Mesodermal cell (in vitro differentiated cells): ENCODE measurements around the gene PHF20.

Experiments
- H3K27ac ChIP-seq: 2 replicates; pipeline ENCODE4 v1.7.0; 2013; ENCODE audit warnings: mild to moderate bottlenecking, low read depth, low read length, moderate library complexity; ENCODE audit not compliant: severe bottlenecking
- H3K36me3 ChIP-seq: 2 replicates; pipeline ENCODE4 v1.7.1; 2013; ENCODE audit warnings: mild to moderate bottlenecking, low read length, moderate library complexity; ENCODE audit not compliant: control insufficient read depth, insufficient read depth
- H3K4me1 ChIP-seq: one replicate; pipeline ENCODE4 v1.7.1; 2013; ENCODE audit warnings: mild to moderate bottlenecking, low read length; ENCODE audit not compliant: insufficient read depth, control insufficient read depth, poor library complexity, severe bottlenecking
- H3K4me3 ChIP-seq: 2 replicates; pipeline ENCODE4 v1.7.0; 2013; ENCODE audit warnings: low read length, control low read depth, mild to moderate bottlenecking; ENCODE audit not compliant: insufficient read depth, poor library complexity, severe bottlenecking; ENCODE audit errors: extremely low read depth
- H3K9me3 ChIP-seq: 2 replicates; pipeline ENCODE4 v1.7.1; 2013; ENCODE audit warnings: mild to moderate bottlenecking, low read length, moderate library complexity; ENCODE audit not compliant: control insufficient read depth
- WGBS, 2 experiments: methylation state at CpG; one replicate each; pipeline ENCODE4 v1.1.5; 2013; ENCODE audit warnings: missing lambda C conversion rate in 2 of 2; ENCODE audit not compliant: insufficient coverage in 2 of 2; 5-methylcytosine and 5-hydroxymethylcytosine counted together

The PHF20 gene

DNA sequence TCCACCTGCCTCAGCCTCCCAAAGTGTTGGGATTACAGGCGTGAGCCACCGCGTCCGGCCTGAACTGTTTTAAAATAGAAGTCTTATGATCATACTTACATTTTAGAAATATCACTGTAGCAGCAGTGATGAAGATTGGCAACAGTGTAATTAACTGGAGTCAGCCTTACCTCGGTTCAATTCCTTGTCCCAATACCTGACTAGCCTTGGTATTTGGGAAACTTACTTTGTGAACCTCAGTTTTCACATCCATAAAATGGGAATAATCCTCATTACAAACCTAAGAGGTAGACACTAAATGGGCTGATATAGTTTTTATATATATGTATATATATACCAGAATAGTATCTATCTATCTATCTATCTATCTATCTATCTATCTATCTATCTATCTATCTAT is 19.3 kb downstream of the PHF20 start:
- H3K9me3 ChIP-seq, result no peaks in the 10 kb centered on the region
- H3K27ac ChIP-seq, result no peak overlapping the region
- no peaks in the 10 kb centered on the region for H3K4me1 ChIP-seq
- peaks cover 25% of the 10 kb centered on the region for H3K36me3 ChIP-seq
- H3K4me3 ChIP-seq, result no peak overlapping the region
- WGBS, 2 experiments, result 100% methylated on average over 1 of the region's 5 CpGs; no CpG with 5 or more reads in 1 of the 2 experiments

DNA sequence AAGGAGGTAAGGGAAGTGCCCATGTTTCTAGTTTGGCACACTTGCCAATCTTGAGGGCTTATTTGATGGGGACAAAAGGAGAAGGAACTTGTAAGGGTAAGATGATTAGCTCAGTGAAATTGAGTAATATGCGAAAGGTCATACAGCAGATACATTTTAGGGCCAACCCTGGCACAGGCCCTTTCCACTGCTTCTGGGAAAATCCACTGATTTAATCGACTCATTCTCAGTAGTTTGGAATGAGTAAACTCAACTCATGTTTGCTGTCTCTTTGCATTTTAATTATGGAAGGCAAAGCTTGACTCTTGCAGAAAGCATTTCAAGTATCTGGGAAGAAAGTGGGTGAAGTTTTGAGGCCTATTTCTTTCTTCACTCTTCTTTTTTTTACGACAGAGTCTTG is 20.0 kb downstream of the PHF20 start:
- H3K27ac ChIP-seq, result no peak overlapping the region
- WGBS, 2 experiments, result 92 to 100% methylated on average over 2 to 3 of the region's 3 CpGs
- no peaks in the 10 kb centered on the region for H3K9me3 ChIP-seq
- peaks cover 18% of the 10 kb centered on the region for H3K36me3 ChIP-seq
- H3K4me3 ChIP-seq, result no peak overlapping the region
- no peaks in the 10 kb centered on the region for H3K4me1 ChIP-seq

DNA sequence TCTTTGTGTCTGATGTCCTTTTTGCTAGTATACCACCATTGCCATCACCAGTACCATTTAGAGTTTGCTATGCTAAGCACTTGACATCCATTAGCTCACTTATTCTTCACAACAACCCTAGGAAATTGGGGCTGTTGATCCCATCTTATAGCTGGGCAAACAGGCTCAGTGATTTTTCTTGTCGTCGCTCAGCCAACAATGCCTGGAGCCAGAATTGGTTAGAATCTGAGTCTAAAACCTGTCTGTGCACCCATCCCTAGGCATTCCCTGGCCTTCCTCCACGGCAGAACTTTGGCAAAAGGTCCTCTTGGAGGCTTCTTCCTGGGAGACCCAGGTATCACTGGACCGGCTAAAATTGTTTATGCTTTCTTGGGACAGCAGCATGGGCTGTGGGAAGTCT is 20.9 kb downstream of the PHF20 start:
- H3K9me3 ChIP-seq, result no peaks in the 10 kb centered on the region
- peaks cover 20% of the 10 kb centered on the region for H3K36me3 ChIP-seq
- WGBS, 2 experiments, result 92 to 98% methylated on average over 4 of the region's 4 CpGs
- H3K4me3 ChIP-seq, result no peak overlapping the region
- no peak overlapping the region for H3K27ac ChIP-seq
- H3K4me1 ChIP-seq, result no peaks in the 10 kb centered on the region

DNA sequence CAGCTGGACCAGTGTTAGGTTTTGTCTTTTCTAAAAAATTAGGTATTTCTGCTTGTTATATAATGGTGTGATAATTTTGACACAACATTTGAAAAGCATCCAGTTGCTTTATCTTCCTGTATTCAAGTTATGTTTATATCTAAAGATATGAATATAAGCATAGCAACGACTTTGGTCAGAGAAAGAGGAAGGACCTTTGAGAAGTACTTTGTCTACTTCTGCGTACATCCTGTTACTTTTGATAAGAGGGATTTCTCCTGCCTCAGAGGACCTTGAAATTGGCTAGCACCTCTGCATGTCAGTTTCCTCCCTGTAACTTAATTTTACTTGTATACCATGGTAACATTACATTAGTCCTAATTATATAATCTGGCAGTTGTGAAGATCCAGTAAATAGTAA is 24.8 kb downstream of the PHF20 start:
- H3K4me3 ChIP-seq, result no peak overlapping the region
- no peaks in the 10 kb centered on the region for H3K4me1 ChIP-seq
- H3K9me3 ChIP-seq, result no peaks in the 10 kb centered on the region
- no peak overlapping the region for H3K27ac ChIP-seq
- H3K36me3 ChIP-seq, result peaks cover 33% of the 10 kb centered on the region
- no CpG with 5 or more reads among the region's 2 CpGs for WGBS, 2 experiments

DNA sequence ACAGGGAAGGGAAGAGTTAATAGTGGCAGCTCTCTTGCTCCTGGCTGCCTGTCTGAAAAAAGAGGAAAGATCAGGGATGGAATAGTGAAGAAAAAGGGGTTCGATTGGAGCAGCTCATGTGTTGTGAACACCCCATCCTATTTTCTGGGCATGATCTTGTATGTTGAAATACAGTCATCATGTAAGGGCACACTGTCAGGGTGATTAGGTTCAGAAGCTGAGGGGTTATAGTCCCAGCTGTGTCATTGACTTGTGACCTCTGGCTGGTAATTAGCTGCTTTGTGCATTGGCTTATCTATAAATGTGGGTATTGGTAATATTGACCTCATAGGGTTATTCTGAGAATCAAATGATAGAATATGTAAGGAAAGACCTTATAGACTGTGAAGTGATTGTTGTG is 30.1 kb downstream of the PHF20 start:
- WGBS, 2 experiments, result 83 to 86% methylated on average over 1 of the region's 1 CpG
- Histone ChIP-seq H3K4me1 (no peaks in the 10 kb centered on the region), H3K4me3 (no peak overlapping the region), H3K9me3 (no peaks in the 10 kb centered on the region), H3K27ac (no peak overlapping the region), H3K36me3 (peaks cover 68% of the 10 kb centered on the region)

DNA sequence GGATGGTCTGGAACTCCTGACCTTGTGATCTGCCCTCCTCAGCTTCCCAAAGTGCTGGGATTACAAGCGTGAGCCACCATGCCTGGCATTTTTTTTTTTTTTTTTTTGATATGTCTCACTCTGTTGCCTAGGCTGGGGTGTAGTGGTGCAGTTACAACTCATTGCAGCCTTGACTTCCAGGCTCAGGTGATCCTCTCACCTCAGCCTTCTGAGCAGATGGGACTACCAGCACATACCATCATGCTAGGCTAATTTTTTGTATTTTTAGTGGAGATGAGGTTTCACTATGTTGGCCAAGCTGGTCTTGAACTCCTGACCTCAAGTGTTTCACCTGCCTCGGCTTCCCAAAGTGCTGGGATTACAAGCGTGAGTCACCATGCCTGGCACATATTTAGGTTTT is 34.3 kb downstream of the PHF20 start:
- 100% methylated on average over 1 of the region's 3 CpGs; no CpG with 5 or more reads in 1 of the 2 experiments for WGBS, 2 experiments
- no peak overlapping the region for H3K27ac ChIP-seq
- H3K36me3 ChIP-seq, result peaks cover 73% of the 10 kb centered on the region
- no peak overlapping the region for H3K4me3 ChIP-seq
- H3K9me3 ChIP-seq, result no peaks in the 10 kb centered on the region
- H3K4me1 ChIP-seq, result no peaks in the 10 kb centered on the region

DNA sequence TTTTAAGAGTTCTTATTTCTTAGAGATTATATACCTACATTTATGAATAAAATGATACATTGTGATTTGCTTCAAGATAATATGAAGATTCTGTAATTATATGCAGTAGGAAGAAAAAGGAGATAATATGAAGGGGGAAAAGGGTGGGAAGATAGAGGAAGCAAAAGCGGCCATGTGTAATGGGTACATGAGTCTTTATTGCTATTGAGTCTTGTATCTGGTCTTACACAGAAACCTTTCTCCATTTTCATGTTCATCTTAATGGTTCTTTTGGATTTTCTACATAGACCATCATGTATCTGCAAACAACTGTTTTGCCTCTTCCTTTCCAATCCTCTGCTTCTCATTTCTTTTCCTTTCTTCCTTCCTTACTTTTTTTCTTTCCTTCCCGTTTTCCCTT is 36.1 kb downstream of the PHF20 start:
- H3K27ac ChIP-seq, result no peak overlapping the region
- peaks cover 62% of the 10 kb centered on the region for H3K36me3 ChIP-seq
- WGBS, 2 experiments, result no CpG with 5 or more reads among the region's 2 CpGs
- no peak overlapping the region for H3K4me3 ChIP-seq
- no peaks in the 10 kb centered on the region for H3K4me1 ChIP-seq
- no peaks in the 10 kb centered on the region for H3K9me3 ChIP-seq

DNA sequence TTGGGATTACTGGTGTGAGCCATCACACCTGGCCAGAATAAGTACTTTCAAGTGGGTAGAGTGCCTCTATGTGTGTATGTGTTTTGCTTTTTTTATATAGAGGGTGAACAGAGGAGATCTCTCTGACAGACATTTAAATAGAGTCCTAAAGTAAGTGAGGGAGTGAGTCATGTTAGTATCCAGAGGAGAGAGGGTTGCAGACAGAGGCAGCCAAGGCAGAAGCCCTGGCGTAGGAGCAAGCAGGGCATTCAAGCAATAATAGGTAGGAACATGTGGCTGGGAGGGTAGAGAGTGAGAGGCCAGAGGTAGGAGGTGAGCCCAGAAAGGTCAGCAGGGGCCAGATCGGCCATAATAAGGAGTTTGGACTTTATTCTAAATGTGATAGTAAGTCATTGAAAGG is 48.9 kb downstream of the PHF20 start:
- WGBS, 2 experiments, result 97 to 100% methylated on average over 2 of the region's 2 CpGs
- Histone ChIP-seq H3K9me3 (peaks cover 3% of the 10 kb centered on the region), H3K36me3 (peaks cover 46% of the 10 kb centered on the region), H3K4me3 (no peak overlapping the region), H3K4me1 (peaks cover 16% of the 10 kb centered on the region), H3K27ac (peak overlapping the region; percentile 36)

DNA sequence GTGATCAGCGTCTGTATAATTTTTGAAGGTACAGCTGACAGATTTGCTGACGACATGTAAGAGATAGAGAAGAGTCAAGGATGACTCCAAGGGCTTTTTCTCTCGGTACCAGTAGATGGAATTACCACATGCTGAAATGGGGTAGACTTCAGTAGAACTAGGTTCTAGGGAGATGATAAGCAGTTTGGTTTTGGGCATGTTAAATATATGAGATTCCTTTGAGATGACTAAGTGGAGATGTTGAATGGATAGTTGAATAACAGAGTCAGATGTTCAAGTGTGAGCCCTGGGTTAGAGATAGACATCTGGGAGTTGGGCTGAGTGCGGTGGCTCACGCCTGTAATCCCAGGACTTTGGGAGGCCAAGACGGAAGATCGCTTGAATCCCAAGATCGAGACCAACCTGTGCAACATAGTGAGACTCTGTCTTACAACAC is 50.0 kb downstream of the PHF20 start:
- Histone ChIP-seq H3K4me1 (peaks cover 16% of the 10 kb centered on the region), H3K9me3 (peaks cover 3% of the 10 kb centered on the region)
- 91 to 94% methylated on average over 3 to 5 of the region's 8 CpGs for WGBS, 2 experiments

DNA sequence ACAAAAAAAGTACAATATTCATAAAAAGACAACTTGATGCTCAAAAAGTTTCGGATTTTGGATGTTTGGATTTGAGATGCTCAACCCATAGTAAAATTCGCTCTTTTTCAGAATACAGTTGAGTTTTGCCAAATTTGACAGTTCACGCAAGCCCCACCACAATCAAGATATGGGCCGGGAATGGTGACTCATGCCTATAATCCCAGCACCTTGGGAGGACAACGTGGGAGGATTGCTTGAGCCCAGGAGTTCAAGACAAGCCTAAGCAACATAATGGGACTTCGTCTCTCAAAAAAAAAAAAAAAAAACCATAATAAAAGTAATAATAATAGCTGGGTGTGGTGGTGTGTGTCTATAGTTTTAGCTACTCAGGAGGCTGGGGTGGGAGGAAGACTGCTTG is 51.3 kb downstream of the PHF20 start:
- H3K36me3 ChIP-seq, result peaks cover 38% of the 10 kb centered on the region
- peaks cover 16% of the 10 kb centered on the region for H3K4me1 ChIP-seq
- 90 to 100% methylated on average over 2 to 4 of the region's 6 CpGs for WGBS, 2 experiments
- H3K4me3 ChIP-seq, result no peak overlapping the region
- no peak overlapping the region for H3K27ac ChIP-seq
- H3K9me3 ChIP-seq, result peaks cover 3% of the 10 kb centered on the region

More for the DNA sequence above, 50.0 kb downstream of the PHF20 start:
- Histone ChIP-seq H3K36me3 (peaks cover 42% of the 10 kb centered on the region), H3K4me3 (no peak overlapping the region), H3K27ac (peak overlapping the region; percentile 0)

DNA sequence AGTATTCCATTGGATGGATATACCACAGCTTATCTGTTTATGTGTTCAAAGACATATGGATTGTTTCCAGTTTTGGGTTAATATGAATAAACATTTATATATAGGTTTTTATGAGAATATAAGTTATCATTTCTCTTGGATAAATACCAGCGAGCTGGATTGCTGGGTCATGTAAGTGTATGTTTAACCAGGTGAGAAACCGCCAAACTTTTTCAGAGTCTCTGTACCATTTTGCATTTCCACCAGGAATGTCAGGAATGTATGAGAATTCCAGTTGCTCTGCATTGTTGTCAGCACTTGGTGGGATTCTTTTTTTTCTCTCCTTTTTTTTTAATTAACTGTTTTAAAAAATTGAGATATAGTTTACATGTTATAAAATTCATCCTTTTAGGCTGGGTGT is 52.1 kb downstream of the PHF20 start:
- H3K36me3 ChIP-seq, result peaks cover 38% of the 10 kb centered on the region
- peaks cover 3% of the 10 kb centered on the region for H3K9me3 ChIP-seq
- WGBS, 2 experiments, result no CpG with 5 or more reads among the region's 2 CpGs
- no peak overlapping the region for H3K27ac ChIP-seq
- H3K4me1 ChIP-seq, result peaks cover 16% of the 10 kb centered on the region
- H3K4me3 ChIP-seq, result no peak overlapping the region
